Naive thymus-derived CD4-positive, alpha-beta T cell (primary cell): Measurements from ENCODE around the gene LPP. TPM values are rescaled to one million over a fixed set of nuclear protein-coding genes. Genes with fewer than 3 reads are reported as not detected.

Experiments used
- ATAC-seq: fragments of 150-1000 bp; cut with Tn5 transposase; 2 replicates; pipeline ENCODE4 v1.10.0; 2021; ENCODE audit warnings: mild to moderate bottlenecking, moderate library complexity
- CTCF ChIA-PET: fragments of 350-600 bp; sonication (Branson Sonifier 250); formaldehyde crosslinking; loops from one replicate; lab custom pipeline; 2021; ENCODE audit warnings: antibody characterized with exemption; lab: Charles Lee
- POLR2A ChIA-PET: fragments of 350-600 bp; sonication (Branson Sonifier 250); formaldehyde crosslinking; loops from one replicate; lab custom pipeline; 2021; ENCODE audit warnings: antibody characterized with exemption, inconsistent platforms; lab: Charles Lee
- DNase-seq, 9 donors: peaks; one replicate each; pipeline versions ENCODE4 v3.0.0 to v3.0.0-alpha.2; 2020 to 2022; ENCODE audit warnings: mixed read lengths in 1 of 9
- H3K27ac ChIP-seq: one replicate; pipeline ENCODE4 v1.7.0; 2013; ENCODE audit warnings: mild to moderate bottlenecking, low read depth, low read length, moderate library complexity
- H3K27me3 ChIP-seq, 2 donors: one replicate each; pipeline ENCODE4 v1.7.0; 2013; ENCODE audit warnings: low read length in 2 of 2, mild to moderate bottlenecking in 2 of 2, moderate library complexity in 2 of 2; ENCODE audit not compliant: control insufficient read depth in 2 of 2, insufficient read depth in 2 of 2
- H3K36me3 ChIP-seq, 3 experiments: 1 replicate in 2 of 3; 2 replicates in 1 of 3; pipeline ENCODE4 v1.7.0; 2013; ENCODE audit warnings: low read length in 3 of 3, mild to moderate bottlenecking in 3 of 3, moderate library complexity in 1 of 3; ENCODE audit not compliant: insufficient read depth in 3 of 3, control insufficient read depth in 2 of 3
- H3K4me1 ChIP-seq, 2 donors: one replicate each; pipeline ENCODE4 v1.7.0; 2013; ENCODE audit warnings: low read length in 2 of 2, mild to moderate bottlenecking in 2 of 2, moderate library complexity in 1 of 2; ENCODE audit not compliant: control insufficient read depth in 2 of 2, insufficient read depth in 2 of 2
- H3K4me3 ChIP-seq: 2 replicates; pipeline ENCODE4 v1.7.0; 2013; ENCODE audit warnings: mild to moderate bottlenecking, low read length
- H3K9me3 ChIP-seq, 3 experiments: 1 replicate in 2 of 3; 2 replicates in 1 of 3; pipeline ENCODE4 v1.7.0; 2013; ENCODE audit warnings: low read length in 3 of 3; ENCODE audit not compliant: control insufficient read depth in 2 of 3
- H3K27ac Mint-ChIP-seq, 9 donors: one replicate each; pipeline ENCODE4 v1.8.0; 2020 to 2022; ENCODE audit warnings: mixed read lengths in 9 of 9, mild to moderate bottlenecking in 8 of 9, moderate library complexity in 5 of 9, inconsistent platforms in 2 of 9
- H3K27me3 Mint-ChIP-seq, 5 donors: one replicate each; pipeline ENCODE4 v1.8.0; 2021 to 2022; ENCODE audit warnings: mixed read lengths in 5 of 5, mild to moderate bottlenecking in 1 of 5
- H3K36me3 Mint-ChIP-seq, 5 donors: one replicate each; pipeline ENCODE4 v1.8.0; 2020 to 2022; ENCODE audit warnings: mixed read lengths in 5 of 5, mild to moderate bottlenecking in 3 of 5, inconsistent platforms in 1 of 5
- H3K4me1 Mint-ChIP-seq, 7 donors: one replicate each; pipeline ENCODE4 v1.8.0; 2020 to 2022; ENCODE audit warnings: mixed read lengths in 7 of 7, mild to moderate bottlenecking in 3 of 7, inconsistent platforms in 1 of 7
- H3K4me3 Mint-ChIP-seq, 10 donors: one replicate each; pipeline ENCODE4 v1.8.0; 2020 to 2022; ENCODE audit warnings: mild to moderate bottlenecking in 10 of 10, mixed read lengths in 10 of 10, moderate library complexity in 6 of 10, inconsistent platforms in 2 of 10
- H3K9me3 Mint-ChIP-seq, 11 donors: one replicate each; pipeline ENCODE4 v1.8.0; 2020 to 2022; ENCODE audit warnings: mixed read lengths in 11 of 11, mild to moderate bottlenecking in 4 of 11, inconsistent platforms in 1 of 11, moderate library complexity in 1 of 11
- intact Hi-C, 2 donors: fragments of 100-400 bp; cut with micrococcal nuclease; formaldehyde crosslinking; loops; one replicate each; pipeline ENCODE4 v1.15.1; 2023
- polyA plus RNA-seq, 2 donors: library from polyadenylated mRNA; unstranded; fragments of 300-500 nt; fragmentation: Illumina TruSeq; gene quantifications; one replicate each; pipeline ENCODE4 v1.2.3, GENCODE V29; 2021
- total RNA-seq, 6 experiments: library from RNA in 5 of 6; stranded (reverse) in 5 of 6; gene quantifications; 1 replicate in 5 of 6; 2 replicates in 1 of 6; pipeline ENCODE4 v1.2.3 and lab custom pipeline; 2021 to 2026

Gene LPP
- total and polyA plus RNA-seq, 7 experiments from 2014 or later = 10.3 to 95.2 (median 19.5) TPM

- ChIA-PET CTCF (no interaction called here), POLR2A (interaction anchor here (0.6 kb wide), 1 partner anchor 42 kb away, joined by 3 read pairs; no protein-coding TSS in a partner anchor)
- peaks cover 0 to 11% (median 3%) of the 10 kb centered on the region in 5 donors for H3K36me3 Mint-ChIP-seq
- Histone ChIP-seq H3K36me3 (no peaks in the 10 kb centered on the region), H3K9me3 (no peaks in the 10 kb centered on the region), H3K27me3 (no peaks in the 10 kb centered on the region), H3K4me3 (no peak overlapping the region), H3K4me1 (no peaks in the 10 kb centered on the region), H3K27ac (no peak overlapping the region)
- peak overlapping the region in 7 of 9 donors; percentile 9 to 74 (median 63) for H3K27ac Mint-ChIP-seq
- no peaks in the 10 kb centered on the region for H3K27me3 Mint-ChIP-seq
- H3K4me3 Mint-ChIP-seq = peak overlapping the region in 6 of 10 donors; percentile 10 to 70 (median 17)
- DNase-seq (no peak), ATAC-seq (no peak)
- H3K4me1 Mint-ChIP-seq = peaks cover 18 to 29% (median 25%) of the 10 kb centered on the region in 7 donors
- intact Hi-C loops = loop anchor here in 1 of 2 donors (1.0 to 10.0 kb wide), 2 partner anchors 10 to 744 kb away; no protein-coding TSS in a partner anchor
- H3K9me3 Mint-ChIP-seq = no peaks in the 10 kb centered on the region
These were observed 236.4 kb downstream of the LPP start for GRCh38 chr3:188390343-188390718.

- H3K9me3 ChIP-seq = no peaks in the 10 kb centered on the region
- no peak overlapping the region for H3K4me3 ChIP-seq
- peaks cover 17 to 26% (median 23%) of the 10 kb centered on the region in 7 donors for H3K4me1 Mint-ChIP-seq
- no peaks in the 10 kb centered on the region for H3K27me3 Mint-ChIP-seq
- no peaks in the 10 kb centered on the region for H3K27me3 ChIP-seq
- no peak for DNase-seq
- H3K9me3 Mint-ChIP-seq = no peaks in the 10 kb centered on the region
- H3K36me3 ChIP-seq = no peaks in the 10 kb centered on the region
- intact Hi-C loops = loop anchor here in 1 of 2 donors (1.0 to 10.0 kb wide), 2 partner anchors 9 to 744 kb away; no protein-coding TSS in a partner anchor
- ATAC-seq = no peak
- no peak overlapping the region for H3K4me3 Mint-ChIP-seq
- CTCF ChIA-PET = no interaction called here
- peak overlapping the region in 5 of 9 donors; percentile 30 to 74 (median 69) for H3K27ac Mint-ChIP-seq
- H3K27ac ChIP-seq = no peak overlapping the region
- POLR2A ChIA-PET = no interaction called here
- no peaks in the 10 kb centered on the region for H3K4me1 ChIP-seq
- H3K36me3 Mint-ChIP-seq = peaks cover 0 to 11% (median 3%) of the 10 kb centered on the region in 5 donors
These were observed 237.0 kb downstream of the LPP start for GRCh38 chr3:188390775-188391443.

- no peak overlapping the region for H3K4me3 Mint-ChIP-seq
- ATAC-seq (no peak), DNase-seq (no peak)
- Histone ChIP-seq H3K27ac (no peak overlapping the region), H3K27me3 (no peaks in the 10 kb centered on the region), H3K4me3 (no peak overlapping the region), H3K36me3 (no peaks in the 10 kb centered on the region), H3K4me1 (no peaks in the 10 kb centered on the region), H3K9me3 (no peaks in the 10 kb centered on the region)
- CTCF ChIA-PET = no interaction called here
- H3K4me1 Mint-ChIP-seq = peaks cover 18 to 26% (median 20%) of the 10 kb centered on the region in 7 donors
- H3K27ac Mint-ChIP-seq = no peak overlapping the region
- H3K9me3 Mint-ChIP-seq = no peaks in the 10 kb centered on the region
- H3K36me3 Mint-ChIP-seq = peaks cover 0 to 11% (median 0%) of the 10 kb centered on the region in 5 donors
- POLR2A ChIA-PET = no interaction called here
- no peaks in the 10 kb centered on the region for H3K27me3 Mint-ChIP-seq
- intact Hi-C loops = loop anchor here in 1 of 2 donors (10.0 kb wide), 1 partner anchor 743 kb away; no protein-coding TSS in a partner anchor
These were observed 237.6 kb downstream of the LPP start for GRCh38 chr3:188391592-188391991.

- Histone ChIP-seq H3K4me1 (no peaks in the 10 kb centered on the region), H3K4me3 (no peak overlapping the region), H3K9me3 (no peaks in the 10 kb centered on the region), H3K27me3 (no peaks in the 10 kb centered on the region), H3K27ac (no peak overlapping the region), H3K36me3 (no peaks in the 10 kb centered on the region)
- peaks cover 0 to 11% (median 0%) of the 10 kb centered on the region in 5 donors for H3K36me3 Mint-ChIP-seq
- H3K4me1 Mint-ChIP-seq = peaks cover 21 to 31% (median 24%) of the 10 kb centered on the region in 7 donors
- ATAC-seq (no peak), DNase-seq (no peak)
- no peaks in the 10 kb centered on the region for H3K27me3 Mint-ChIP-seq
- intact Hi-C loops = loop anchor here in 1 of 2 donors (10.0 kb wide), 1 partner anchor 743 kb away; no protein-coding TSS in a partner anchor
- ChIA-PET POLR2A (no interaction called here), CTCF (no interaction called here)
- H3K4me3 Mint-ChIP-seq = no peak overlapping the region
- no peaks in the 10 kb centered on the region for H3K9me3 Mint-ChIP-seq
- peak overlapping the region in 1 of 9 donors; percentile 5 for H3K27ac Mint-ChIP-seq
These were observed 238.1 kb downstream of the LPP start for GRCh38 chr3:188392076-188392475.

- Mint-ChIP-seq H3K9me3 (no peaks in the 10 kb centered on the region), H3K27me3 (no peaks in the 10 kb centered on the region), H3K27ac (no peak overlapping the region), H3K4me1 (peaks cover 22 to 43% (median 37%) of the 10 kb centered on the region in 7 donors), H3K36me3 (peaks cover 0 to 12% (median 4%) of the 10 kb centered on the region in 5 donors), H3K4me3 (no peak overlapping the region)
- H3K4me1 ChIP-seq = no peaks in the 10 kb centered on the region
- no peak overlapping the region for H3K4me3 ChIP-seq
- no peak for ATAC-seq
- ChIA-PET CTCF (no interaction called here), POLR2A (interaction anchor here (0.8 kb wide), 1 partner anchor 655 kb away, joined by 3 read pairs; no protein-coding TSS in a partner anchor)
- H3K27me3 ChIP-seq = no peaks in the 10 kb centered on the region
- H3K36me3 ChIP-seq = no peaks in the 10 kb centered on the region
- no peak overlapping the region for H3K27ac ChIP-seq
- intact Hi-C loops = loop anchor here in 1 of 2 donors (10.0 kb wide), 1 partner anchor 740 kb away; no protein-coding TSS in a partner anchor
- H3K9me3 ChIP-seq = no peaks in the 10 kb centered on the region
- DNase-seq = no peak
These were observed 240.7 kb downstream of the LPP start for GRCh38 chr3:188394623-188395022.

- Mint-ChIP-seq H3K27me3 (no peaks in the 10 kb centered on the region), H3K4me3 (peak overlapping the region in 3 of 10 donors; percentile 33 to 61 (median 58))
- CTCF ChIA-PET = no interaction called here
These were observed 242.3 kb downstream of the LPP start for GRCh38 chr3:188396251-188396650.

More at GRCh38 chr3:188396251-188396650, 242.3 kb downstream of the LPP start:
- Mint-ChIP-seq H3K4me1 (peaks cover 21 to 42% (median 34%) of the 10 kb centered on the region in 7 donors), H3K9me3 (no peaks in the 10 kb centered on the region), H3K36me3 (peaks cover 0 to 12% (median 4%) of the 10 kb centered on the region in 5 donors), H3K27ac (peak overlapping the region in 3 of 9 donors; percentile 37 to 71 (median 68))
- intact Hi-C loops = loop anchor here in 1 of 2 donors (10.0 kb wide), 1 partner anchor 739 kb away; no protein-coding TSS in a partner anchor
- Histone ChIP-seq H3K36me3 (no peaks in the 10 kb centered on the region), H3K9me3 (no peaks in the 10 kb centered on the region), H3K27me3 (no peaks in the 10 kb centered on the region), H3K4me3 (no peak overlapping the region), H3K4me1 (peaks cover 0 to 4% of the 10 kb centered on the region in 2 donors), H3K27ac (no peak overlapping the region)
- POLR2A ChIA-PET = interaction anchor here (0.6 kb wide), 1 partner anchor 13 kb away, joined by 3 read pairs; no protein-coding TSS in a partner anchor
- DNase-seq (no peak), ATAC-seq (no peak)
